Mesenchymal stem cell (in vitro differentiated cells and primary cell): Measurements from ENCODE around the gene CXADR.

ENCODE experiments used
- DNase-seq: peaks from one replicate; pipeline ENCODE4 v3.0.0-alpha.2; 2013
- H2AFZ ChIP-seq: one replicate; pipeline ENCODE4 v1.6.1; 2013; ENCODE audit warnings: low read depth, mild to moderate bottlenecking, control low read depth, inconsistent platforms, low read length, moderate library complexity
- H2AK5ac ChIP-seq: 2 replicates; pipeline ENCODE4 v1.6.1; 2013; ENCODE audit warnings: low read length, moderate library complexity, mild to moderate bottlenecking, inconsistent platforms; ENCODE audit not compliant: severe bottlenecking
- H2BK120ac ChIP-seq: one replicate; pipeline ENCODE4 v1.6.1; 2013; ENCODE audit warnings: low read depth, mild to moderate bottlenecking, inconsistent platforms, low read length, moderate library complexity
- H2BK12ac ChIP-seq, 2 experiments: one replicate each; pipeline ENCODE4 v1.6.1; 2013; ENCODE audit warnings: inconsistent platforms in 2 of 2, low read length in 2 of 2, mild to moderate bottlenecking in 2 of 2, moderate library complexity in 2 of 2, control low read depth in 1 of 2
- H2BK15ac ChIP-seq: one replicate; pipeline ENCODE4 v1.6.1; 2013; ENCODE audit warnings: mild to moderate bottlenecking, low read depth, inconsistent platforms; ENCODE audit not compliant: poor library complexity, severe bottlenecking
- H2BK5ac ChIP-seq: 2 replicates; pipeline ENCODE4 v1.6.1; 2013; ENCODE audit warnings: low read depth, mild to moderate bottlenecking, low read length, control low read depth, inconsistent platforms; ENCODE audit not compliant: poor library complexity, severe bottlenecking
- H3K14ac ChIP-seq, 2 experiments: one replicate each; pipeline ENCODE4 v1.6.1; 2013; ENCODE audit warnings: inconsistent platforms in 2 of 2, low read length in 2 of 2, control low read depth in 1 of 2, mild to moderate bottlenecking in 1 of 2, moderate library complexity in 1 of 2
- H3K18ac ChIP-seq, 2 experiments: one replicate each; pipeline ENCODE4 v1.6.1; 2013; ENCODE audit warnings: inconsistent platforms in 2 of 2, low read length in 2 of 2, control low read depth in 1 of 2, low read depth in 1 of 2, mild to moderate bottlenecking in 1 of 2
- H3K23ac ChIP-seq, 2 experiments: one replicate each; pipeline ENCODE4 v1.6.1; 2013; ENCODE audit warnings: inconsistent platforms in 2 of 2, low read length in 2 of 2, mild to moderate bottlenecking in 2 of 2, moderate library complexity in 2 of 2, control low read depth in 1 of 2
- H3K27ac ChIP-seq: 2 replicates; pipeline ENCODE4 v1.5.1; 2013; ENCODE audit warnings: mild to moderate bottlenecking, moderate library complexity, low read length, control low read depth, inconsistent platforms; ENCODE audit not compliant: poor library complexity, severe bottlenecking
- H3K27me3 ChIP-seq, 2 experiments: 2 replicates each; pipeline versions ENCODE4 v1.6.1 to v1.7.0; 2013; ENCODE audit warnings: low read length in 2 of 2, mild to moderate bottlenecking in 2 of 2, moderate library complexity in 2 of 2, control low read depth in 1 of 2, inconsistent platforms in 1 of 2; ENCODE audit not compliant: control insufficient read depth in 1 of 2, insufficient read depth in 1 of 2
- H3K36me3 ChIP-seq, 2 experiments: 2 replicates each; pipeline versions ENCODE4 v1.6.1 to v1.7.0; 2013; ENCODE audit warnings: low read length in 2 of 2, control low read depth in 1 of 2, inconsistent platforms in 1 of 2, low read depth in 1 of 2, mild to moderate bottlenecking in 1 of 2; ENCODE audit not compliant: insufficient read depth in 2 of 2, control insufficient read depth in 1 of 2
- H3K4ac ChIP-seq, 2 experiments: one replicate each; pipeline ENCODE4 v1.6.1; 2013; ENCODE audit warnings: inconsistent platforms in 2 of 2, low read length in 2 of 2, mild to moderate bottlenecking in 2 of 2, moderate library complexity in 2 of 2, control low read depth in 1 of 2, low read depth in 1 of 2
- H3K4me1 ChIP-seq: 2 replicates; pipeline ENCODE4 v1.6.1; 2013; ENCODE audit warnings: low read depth, low read length, control low read depth; ENCODE audit not compliant: control insufficient read depth, insufficient read depth
- H3K4me2 ChIP-seq: 2 replicates; pipeline ENCODE4 v1.6.1; 2013; ENCODE audit warnings: low read length, mild to moderate bottlenecking, inconsistent platforms; ENCODE audit not compliant: poor library complexity, severe bottlenecking
- H3K4me3 ChIP-seq, 2 experiments: 2 replicates each; pipeline versions ENCODE4 v1.5.1 to v1.7.0; 2013; ENCODE audit warnings: low read length in 2 of 2, mild to moderate bottlenecking in 2 of 2, control low read depth in 1 of 2, low read depth in 1 of 2; ENCODE audit not compliant: insufficient read depth in 1 of 2
- H3K79me1 ChIP-seq: replicated peaks from 2 replicates; pipeline ENCODE4 v1.6.1; 2013; ENCODE audit warnings: mild to moderate bottlenecking, control low read depth, low read length, inconsistent platforms; ENCODE audit not compliant: poor library complexity, severe bottlenecking
- H3K9ac ChIP-seq: 2 replicates; pipeline ENCODE4 v1.7.0; 2013; ENCODE audit warnings: mild to moderate bottlenecking, low read length, moderate library complexity
- H3K9me3 ChIP-seq: 2 replicates; pipeline ENCODE4 v1.7.0; 2013; ENCODE audit warnings: mild to moderate bottlenecking, low read length; ENCODE audit not compliant: control insufficient read depth
- H4K8ac ChIP-seq: one replicate; pipeline ENCODE4 v1.6.1; 2013; ENCODE audit warnings: inconsistent platforms, mild to moderate bottlenecking, low read length, moderate library complexity
- H4K91ac ChIP-seq: one replicate; pipeline ENCODE4 v1.6.1; 2013; ENCODE audit warnings: mild to moderate bottlenecking, low read length, inconsistent platforms
- WGBS: methylation state at CpG from one replicate; pipeline ENCODE4 v1.1.7; 2013; ENCODE audit warnings: mixed read lengths; 5-methylcytosine and 5-hydroxymethylcytosine counted together

The CXADR gene

GRCh38 chr21:17494051-17494450 is 18.8 kb upstream of the CXADR start:
- no peak overlapping the region for H2BK120ac ChIP-seq
- H3K4ac ChIP-seq = no peak overlapping the region
- WGBS = 85% methylated on average over 3 of the region's 3 CpGs
- peaks cover 5% of the 10 kb centered on the region for H3K4me1 ChIP-seq
- no peaks in the 10 kb centered on the region for H3K9me3 ChIP-seq
- H2AK5ac ChIP-seq = no peak overlapping the region
- no peak overlapping the region for H3K9ac ChIP-seq
- no peaks in the 10 kb centered on the region for H3K36me3 ChIP-seq
- no peak overlapping the region for H3K18ac ChIP-seq
- no peak overlapping the region for H4K91ac ChIP-seq
- no peak overlapping the region for H2BK12ac ChIP-seq
- no peak overlapping the region for H4K8ac ChIP-seq
- H3K27me3 ChIP-seq = no peaks in the 10 kb centered on the region
- H3K23ac ChIP-seq = no peak overlapping the region
- H3K27ac ChIP-seq = no peak overlapping the region
- H3K4me3 ChIP-seq = no peak overlapping the region
- no peak for DNase-seq
- no peak overlapping the region for H2BK15ac ChIP-seq
- H3K14ac ChIP-seq = no peak overlapping the region
- no peaks in the 10 kb centered on the region for H3K79me1 ChIP-seq
- no peak overlapping the region for H3K4me2 ChIP-seq
- no peak overlapping the region for H2AFZ ChIP-seq
- no peak overlapping the region for H2BK5ac ChIP-seq

GRCh38 chr21:17495680-17496079 is 17.2 kb upstream of the CXADR start:
- Histone ChIP-seq H3K27me3 (no peaks in the 10 kb centered on the region), H4K91ac (no peak overlapping the region), H3K9ac (no peak overlapping the region), H2BK5ac (no peak overlapping the region), H3K27ac (no peak overlapping the region), H3K4me2 (no peak overlapping the region), H3K79me1 (no peaks in the 10 kb centered on the region), H2AK5ac (no peak overlapping the region), H3K4me3 (no peak overlapping the region), H3K14ac (no peak overlapping the region), H3K36me3 (no peaks in the 10 kb centered on the region), H3K18ac (no peak overlapping the region), H2BK15ac (no peak overlapping the region), H3K23ac (no peak overlapping the region), H3K9me3 (no peaks in the 10 kb centered on the region), H2BK120ac (no peak overlapping the region), H2BK12ac (no peak overlapping the region), H2AFZ (no peak overlapping the region), H3K4ac (no peak overlapping the region), H4K8ac (no peak overlapping the region), H3K4me1 (peaks cover 5% of the 10 kb centered on the region)
- WGBS = 94% methylated on average over 2 of the region's 2 CpGs
- no peak for DNase-seq

- Histone ChIP-seq H3K27me3 (no peaks in the 10 kb centered on the region), H3K18ac (no peak overlapping the region), H3K4me2 (no peak overlapping the region), H3K4me3 (no peak overlapping the region), H3K36me3 (no peaks in the 10 kb centered on the region), H3K79me1 (no peaks in the 10 kb centered on the region), H3K4ac (no peak overlapping the region), H4K8ac (peak overlapping the region; percentile 4), H2AK5ac (no peak overlapping the region), H3K23ac (no peak overlapping the region), H2BK5ac (no peak overlapping the region), H3K27ac (no peak overlapping the region), H3K14ac (no peak overlapping the region), H2AFZ (no peak overlapping the region), H3K9ac (no peak overlapping the region), H2BK15ac (no peak overlapping the region), H2BK12ac (no peak overlapping the region), H2BK120ac (no peak overlapping the region), H3K4me1 (peaks cover 2% of the 10 kb centered on the region), H3K9me3 (no peaks in the 10 kb centered on the region), H4K91ac (no peak overlapping the region)
- no peak for DNase-seq
These were observed 15.5 kb upstream of the CXADR start for GRCh38 chr21:17497316-17497715.

- 97% methylated on average over 2 of the region's 2 CpGs for WGBS
- Histone ChIP-seq H2AFZ (no peak overlapping the region), H3K23ac (no peak overlapping the region), H2BK15ac (no peak overlapping the region), H2BK5ac (no peak overlapping the region), H2AK5ac (no peak overlapping the region), H3K9ac (no peak overlapping the region), H3K27ac (no peak overlapping the region), H3K4ac (no peak overlapping the region), H4K91ac (no peak overlapping the region), H3K4me2 (no peak overlapping the region), H3K27me3 (no peaks in the 10 kb centered on the region), H3K9me3 (no peaks in the 10 kb centered on the region), H3K14ac (no peak overlapping the region), H3K18ac (no peak overlapping the region), H3K4me1 (no peaks in the 10 kb centered on the region), H3K4me3 (no peak overlapping the region), H2BK12ac (no peak overlapping the region), H3K79me1 (no peaks in the 10 kb centered on the region), H4K8ac (no peak overlapping the region), H2BK120ac (no peak overlapping the region), H3K36me3 (no peaks in the 10 kb centered on the region)
- no peak for DNase-seq
These were observed 14.3 kb upstream of the CXADR start for GRCh38 chr21:17498586-17498985.
